Measurements from ENCODE around the gene PCDHA6.
"Not testable (repeated sequence)": the region's sequence is repeated elsewhere in the genome, so short reads cannot be mapped to it uniquely, and the experiment has no call there.

The PCDHA6 gene

GRCh38 chr5:140869555-140869886 is 41.8 kb downstream of the PCDHA6 start:
- H3K4me3 ChIP-seq (replicated peaks; ENCODE audit: low read depth, low read length), result no peak overlapping the region
- no peaks in the 10 kb centered on the region for H3K27me3 ChIP-seq (replicated peaks; ENCODE audit: control insufficient read depth, insufficient read depth, low read length)
- no peak for TF ChIP-seq CTCF (IDR thresholded peaks at IDR 0.05; ENCODE audit: insufficient read depth, low read length, poor library complexity, severe bottlenecking)
- no peaks in the 10 kb centered on the region for H3K36me3 ChIP-seq (ENCODE audit: control insufficient read depth, insufficient read depth, low read length)
- no peak for DNase-seq (ENCODE audit: extremely low read depth, insufficient read length)

- no peak for TF ChIP-seq CTCF (IDR thresholded peaks at IDR 0.05; ENCODE audit: insufficient read depth, low read length, poor library complexity, severe bottlenecking)
- DNase-seq (ENCODE audit: extremely low read depth, insufficient read length), result no peak
- no peak overlapping the region for H3K4me3 ChIP-seq (replicated peaks; ENCODE audit: low read depth, low read length)
- no peaks in the 10 kb centered on the region for H3K27me3 ChIP-seq (replicated peaks; ENCODE audit: control insufficient read depth, insufficient read depth, low read length)
- H3K36me3 ChIP-seq (ENCODE audit: control insufficient read depth, insufficient read depth, low read length), result no peaks in the 10 kb centered on the region
Observed at GRCh38 chr5:140870221-140871201, 42.8 kb downstream of the PCDHA6 start.

- TF ChIP-seq CTCF (IDR thresholded peaks at IDR 0.05; ENCODE audit: insufficient read depth, low read length, poor library complexity, severe bottlenecking), result no peak
- no peaks in the 10 kb centered on the region for H3K27me3 ChIP-seq (replicated peaks; ENCODE audit: control insufficient read depth, insufficient read depth, low read length)
- H3K36me3 ChIP-seq (ENCODE audit: control insufficient read depth, insufficient read depth, low read length), result no peaks in the 10 kb centered on the region
- H3K4me3 ChIP-seq (replicated peaks; ENCODE audit: low read depth, low read length), result no peak within 1 kb of the TSS
- no peak for DNase-seq (ENCODE audit: extremely low read depth, insufficient read length)
Observed at GRCh38 chr5:140875085-140876065, 47.6 kb downstream of the PCDHA6 start, which contains the start of gene PCDHA12. PCDHA12 (plus strand) TSS chr5:140875308; CDS start chr5:140875473, 165 bp downstream.

GRCh38 chr5:140876541-140877261 is 48.9 kb downstream of the PCDHA6 start:
- H3K36me3 ChIP-seq (ENCODE audit: control insufficient read depth, insufficient read depth, low read length); DNase-seq (ENCODE audit: extremely low read depth, insufficient read length); H3K27me3 ChIP-seq (replicated peaks; ENCODE audit: control insufficient read depth, insufficient read depth, low read length); H3K4me3 ChIP-seq (replicated peaks; ENCODE audit: low read depth, low read length): not testable (repeated sequence)

GRCh38 chr5:140877262-140877581 is 49.5 kb downstream of the PCDHA6 start:
- no peak for TF ChIP-seq CTCF (IDR thresholded peaks at IDR 0.05; ENCODE audit: insufficient read depth, low read length, poor library complexity, severe bottlenecking)
- Histone ChIP-seq H3K27me3 (replicated peaks; ENCODE audit: control insufficient read depth, insufficient read depth, low read length) (no peaks in the 10 kb centered on the region), H3K4me3 (replicated peaks; ENCODE audit: low read depth, low read length) (no peak overlapping the region), H3K36me3 (ENCODE audit: control insufficient read depth, insufficient read depth, low read length) (no peaks in the 10 kb centered on the region)
- DNase-seq (ENCODE audit: extremely low read depth, insufficient read length), result no peak

All from GM06990 (cell line).